Activated CD4-positive, alpha-beta T cell treated with anti-CD3 and anti-CD28 coated beads for 36 hours (primary cell): ENCODE data around the gene GPC6. TPM values are rescaled to one million over a fixed set of nuclear protein-coding genes. Genes with fewer than 3 reads are reported as not detected.
A peak's percentile ranks its signal among the peaks of the same experiment; 100 is the strongest.

Experiments used
- ATAC-seq: fragments of 200-7000 bp; cut with Tn5 transposase; one replicate; pipeline ENCODE4 v1.10.0; 2021; ENCODE audit warnings: mild to moderate bottlenecking, moderate library complexity
- CTCF ChIA-PET: fragments of 350-600 bp; sonication (Branson Sonifier 250); formaldehyde crosslinking; loops from one replicate; lab custom pipeline; 2021; ENCODE audit warnings: antibody characterized with exemption; lab: Charles Lee
- POLR2A ChIA-PET: fragments of 350-600 bp; sonication (Branson Sonifier 250); formaldehyde crosslinking; loops from one replicate; lab custom pipeline; 2021; ENCODE audit warnings: antibody characterized with exemption, inconsistent platforms; lab: Charles Lee
- DNase-seq: peaks from one replicate; pipeline ENCODE4 v3.0.0-alpha.2; 2020
- H3K27ac Mint-ChIP-seq: one replicate; pipeline ENCODE4 v1.8.0; 2021; ENCODE audit warnings: mixed read lengths
- H3K27me3 Mint-ChIP-seq: one replicate; pipeline ENCODE4 v1.8.0; 2021; ENCODE audit warnings: mixed read lengths
- H3K36me3 Mint-ChIP-seq: one replicate; pipeline ENCODE4 v1.8.0; 2021; ENCODE audit warnings: low read depth, mixed read lengths
- H3K4me1 Mint-ChIP-seq: one replicate; pipeline ENCODE4 v1.8.0; 2021; ENCODE audit warnings: mixed read lengths
- H3K4me3 Mint-ChIP-seq: one replicate; pipeline ENCODE4 v1.8.0; 2021; ENCODE audit warnings: mild to moderate bottlenecking, moderate library complexity, mixed read lengths
- H3K9me3 Mint-ChIP-seq: one replicate; pipeline ENCODE4 v1.8.0; 2021; ENCODE audit warnings: low read depth, mixed read lengths
- intact Hi-C, 2 experiments: fragments of 100-400 bp; cut with DNase I in 1 of 2; cut with micrococcal nuclease in 1 of 2; formaldehyde crosslinking; loops; one replicate each; pipeline versions ENCODE4 v1.14.2 to v1.15.1; 2022 to 2024; cut with DNase I, micrococcal nuclease
- total RNA-seq, 2 experiments: library from RNA; stranded (reverse); gene quantifications; one replicate each; pipeline ENCODE4 v1.2.3, GENCODE V29; 2021

Gene GPC6
- total RNA-seq, 2 experiments from 2014 or later = not detected

GRCh38 chr13:93280688-93281087 lies 54.1 kb downstream of the GPC6 start:
- ATAC-seq (no peak), DNase-seq (no peak)
- H3K27ac Mint-ChIP-seq = no peak overlapping the region
- intact Hi-C loops = no loop called here
- no peaks in the 10 kb centered on the region for H3K4me1 Mint-ChIP-seq
- H3K4me3 Mint-ChIP-seq = no peak overlapping the region
- H3K36me3 Mint-ChIP-seq = no peaks in the 10 kb centered on the region
- ChIA-PET POLR2A (no interaction called here), CTCF (no interaction called here)
- H3K9me3 Mint-ChIP-seq = no peaks in the 10 kb centered on the region
- no peaks in the 10 kb centered on the region for H3K27me3 Mint-ChIP-seq

DNA sequence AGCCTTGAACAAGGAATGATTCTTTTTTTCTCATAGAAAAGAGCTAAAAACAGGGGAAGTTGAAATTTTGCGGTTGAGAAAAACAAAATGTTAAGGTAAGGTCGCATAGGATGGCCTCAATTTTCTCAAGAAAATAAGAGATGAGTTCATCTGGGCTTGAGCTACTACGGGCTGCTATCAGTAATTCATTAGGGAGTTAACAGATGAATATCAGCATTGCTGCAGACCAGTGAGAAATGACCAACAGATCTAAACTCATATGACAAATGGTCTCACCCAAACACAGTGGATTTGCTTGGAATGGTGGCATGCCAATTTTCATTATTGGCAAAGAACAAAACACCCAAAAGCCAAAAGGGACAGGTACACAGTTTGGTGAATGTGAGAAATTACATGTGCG lies 56.6 kb downstream of the GPC6 start:
- ChIA-PET CTCF (no interaction called here), POLR2A (no interaction called here)
- Mint-ChIP-seq H3K27ac (no peak overlapping the region), H3K4me3 (no peak overlapping the region), H3K36me3 (no peaks in the 10 kb centered on the region), H3K27me3 (no peaks in the 10 kb centered on the region), H3K9me3 (no peaks in the 10 kb centered on the region), H3K4me1 (no peaks in the 10 kb centered on the region)
- no peak for ATAC-seq
- intact Hi-C loops = no loop called here
- DNase-seq = no peak

- Mint-ChIP-seq H3K27me3 (no peaks in the 10 kb centered on the region), H3K27ac (no peak overlapping the region), H3K4me1 (no peaks in the 10 kb centered on the region), H3K36me3 (no peaks in the 10 kb centered on the region), H3K9me3 (no peaks in the 10 kb centered on the region), H3K4me3 (no peak overlapping the region)
- DNase-seq = no peak
- CTCF ChIA-PET = no interaction called here
- POLR2A ChIA-PET = no interaction called here
- ATAC-seq = no peak
- intact Hi-C loops = no loop called here
Measured at GRCh38 chr13:93284064-93284463, 57.5 kb downstream of the GPC6 start.

DNA sequence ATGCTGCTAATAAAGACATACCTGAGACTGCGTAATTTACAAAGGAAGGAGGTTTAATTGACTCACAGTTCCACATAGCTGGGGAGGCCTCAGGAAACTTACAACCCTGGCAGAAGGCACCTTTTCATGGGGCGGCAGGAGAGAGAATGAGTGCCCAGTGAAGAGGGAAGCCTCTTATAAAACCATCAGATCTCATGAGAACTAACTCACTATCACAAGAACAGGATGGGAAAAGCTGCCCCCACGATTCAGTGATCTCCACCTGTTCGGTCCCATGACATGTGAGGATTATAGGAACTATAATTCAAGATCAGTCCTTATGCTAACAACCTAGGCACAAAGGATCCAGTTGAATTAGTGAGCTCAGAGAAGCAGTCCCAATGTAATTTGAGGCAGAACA lies 59.4 kb downstream of the GPC6 start:
- CTCF ChIA-PET = no interaction called here
- no peak overlapping the region for H3K27ac Mint-ChIP-seq

DNA sequence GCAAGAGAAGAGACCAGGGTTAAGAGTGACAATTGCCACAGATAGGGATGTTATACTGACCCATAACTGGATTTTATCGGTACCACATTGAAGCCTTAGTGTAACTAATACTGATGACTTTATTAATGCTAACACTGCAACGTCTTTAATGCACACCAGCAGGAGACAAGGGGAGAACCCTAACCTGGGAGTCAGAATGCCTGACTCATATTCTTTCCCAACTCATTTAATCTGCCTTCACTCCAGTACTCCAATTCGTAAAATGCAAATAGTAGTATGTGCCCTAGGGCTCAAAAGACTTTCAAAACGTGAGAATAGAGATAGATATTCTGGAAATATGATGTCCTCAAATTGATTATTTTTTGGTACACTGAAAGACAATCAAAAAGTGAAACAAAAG lies 62.4 kb downstream of the GPC6 start:
- Mint-ChIP-seq H3K4me1 (peaks cover 7% of the 10 kb centered on the region), H3K27me3 (no peaks in the 10 kb centered on the region), H3K4me3 (no peak overlapping the region), H3K9me3 (no peaks in the 10 kb centered on the region), H3K27ac (no peak overlapping the region), H3K36me3 (no peaks in the 10 kb centered on the region)
- intact Hi-C loops = no loop called here
- ChIA-PET CTCF (no interaction called here), POLR2A (no interaction called here)
- no peak for ATAC-seq
- DNase-seq = no peak

More for the DNA sequence above, 59.4 kb downstream of the GPC6 start:
- H3K27me3 Mint-ChIP-seq = no peaks in the 10 kb centered on the region
- H3K9me3 Mint-ChIP-seq = no peaks in the 10 kb centered on the region
- H3K36me3 Mint-ChIP-seq = no peaks in the 10 kb centered on the region
- POLR2A ChIA-PET = no interaction called here
- intact Hi-C loops = no loop called here
- H3K4me3 Mint-ChIP-seq = no peak overlapping the region
- ATAC-seq (no peak), DNase-seq (no peak)
- H3K4me1 Mint-ChIP-seq = peaks cover 7% of the 10 kb centered on the region

GRCh38 chr13:93289842-93290241 lies 63.2 kb downstream of the GPC6 start:
- H3K36me3 Mint-ChIP-seq = no peaks in the 10 kb centered on the region
- H3K9me3 Mint-ChIP-seq = no peaks in the 10 kb centered on the region
- CTCF ChIA-PET = no interaction called here
- H3K27ac Mint-ChIP-seq = no peak overlapping the region
- H3K4me3 Mint-ChIP-seq = no peak overlapping the region
- no peaks in the 10 kb centered on the region for H3K27me3 Mint-ChIP-seq
- ATAC-seq (no peak), DNase-seq (no peak)
- H3K4me1 Mint-ChIP-seq = peaks cover 7% of the 10 kb centered on the region
- intact Hi-C loops = no loop called here
- POLR2A ChIA-PET = no interaction called here

DNA sequence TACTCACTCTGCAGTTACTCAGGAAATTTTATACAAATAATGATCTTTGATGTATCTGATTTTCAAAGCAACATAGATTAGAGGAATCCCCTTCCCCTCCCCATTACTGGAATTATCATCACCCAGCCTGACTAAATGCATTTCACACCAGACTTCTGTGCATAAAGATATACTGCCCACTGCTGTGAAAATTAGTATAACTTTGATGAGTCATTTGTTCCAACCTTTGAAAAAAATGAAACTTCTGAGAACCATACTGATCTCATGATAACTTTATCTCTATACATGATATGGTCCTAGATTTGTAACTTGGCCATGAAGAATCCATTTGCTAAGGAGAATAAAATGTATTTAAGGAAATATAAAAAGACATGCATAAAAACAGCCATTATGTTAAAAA lies 63.9 kb downstream of the GPC6 start:
- Mint-ChIP-seq H3K27ac (no peak overlapping the region), H3K9me3 (no peaks in the 10 kb centered on the region), H3K27me3 (no peaks in the 10 kb centered on the region), H3K4me3 (no peak overlapping the region), H3K36me3 (no peaks in the 10 kb centered on the region), H3K4me1 (peaks cover 7% of the 10 kb centered on the region)
- ATAC-seq (peak; percentile 55), DNase-seq (no peak)
- CTCF ChIA-PET = no interaction called here
- intact Hi-C loops = no loop called here
- POLR2A ChIA-PET = no interaction called here

DNA sequence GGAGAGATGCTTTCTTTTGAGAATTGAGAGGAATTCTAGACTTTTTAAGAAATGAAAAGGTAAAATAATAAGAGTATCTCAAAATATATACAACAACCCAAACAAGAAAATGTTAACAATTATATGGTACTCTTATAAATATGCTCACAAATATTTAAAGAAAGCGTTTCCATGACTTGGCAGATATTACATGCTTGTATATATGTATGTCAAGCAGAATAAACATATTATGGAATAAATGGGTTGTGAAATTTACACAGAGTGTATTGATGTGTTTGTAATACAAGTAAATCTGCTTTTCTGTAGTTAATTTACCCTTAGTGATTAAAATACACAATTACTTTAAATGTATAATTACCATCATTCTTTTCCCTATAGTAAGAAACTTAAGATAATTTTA lies 65.8 kb downstream of the GPC6 start:
- DNase-seq = no peak
- no peaks in the 10 kb centered on the region for H3K27me3 Mint-ChIP-seq
- ChIA-PET CTCF (no interaction called here), POLR2A (no interaction called here)
- H3K4me1 Mint-ChIP-seq = peaks cover 7% of the 10 kb centered on the region
- H3K27ac Mint-ChIP-seq = no peak overlapping the region
- H3K36me3 Mint-ChIP-seq = no peaks in the 10 kb centered on the region
- no peak for ATAC-seq
- intact Hi-C loops = no loop called here
- H3K9me3 Mint-ChIP-seq = peaks cover 2% of the 10 kb centered on the region
- H3K4me3 Mint-ChIP-seq = no peak overlapping the region

DNA sequence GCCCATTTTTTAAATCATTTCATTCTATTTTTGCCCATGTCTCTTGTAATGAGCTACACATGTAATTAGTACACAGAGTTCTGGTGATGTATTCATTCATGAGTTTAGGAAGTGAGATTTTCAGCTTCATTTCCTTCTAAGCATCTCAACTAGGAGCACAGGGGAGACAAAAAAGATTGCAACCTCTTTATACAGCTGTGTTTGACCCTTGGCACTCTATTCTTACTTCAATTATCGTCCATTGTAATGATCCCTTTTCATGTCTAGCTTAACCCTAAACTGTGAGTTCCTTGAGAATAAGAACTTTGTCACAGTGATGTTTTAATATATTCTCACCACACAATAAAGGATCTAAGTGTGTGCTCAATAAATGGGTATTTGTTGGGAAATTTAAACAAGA lies 67.1 kb downstream of the GPC6 start:
- Mint-ChIP-seq H3K27me3 (no peaks in the 10 kb centered on the region), H3K4me1 (peaks cover 7% of the 10 kb centered on the region), H3K4me3 (no peak overlapping the region), H3K9me3 (peaks cover 2% of the 10 kb centered on the region), H3K36me3 (no peaks in the 10 kb centered on the region), H3K27ac (no peak overlapping the region)
- intact Hi-C loops = no loop called here
- ChIA-PET CTCF (no interaction called here), POLR2A (no interaction called here)
- DNase-seq (no peak), ATAC-seq (no peak)

DNA sequence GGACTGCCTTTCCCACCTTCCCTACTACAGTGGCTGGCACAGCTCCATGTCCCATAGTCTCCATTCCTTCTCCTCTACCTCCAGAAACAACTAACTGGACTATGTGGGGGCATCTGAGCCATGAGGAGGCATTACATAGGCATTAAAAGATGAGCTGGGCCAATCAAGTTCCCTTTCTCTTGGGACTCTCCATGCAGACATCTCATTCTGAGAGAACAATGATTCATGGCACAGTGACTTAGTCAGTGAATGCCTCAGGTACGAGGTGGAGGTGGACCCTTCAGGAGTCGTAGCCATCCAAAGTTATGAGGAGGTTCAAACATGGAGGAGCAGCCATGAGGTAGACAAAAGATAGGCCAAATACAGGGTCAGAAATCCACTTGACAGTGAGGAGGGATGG lies 70.0 kb downstream of the GPC6 start:
- Mint-ChIP-seq H3K36me3 (no peaks in the 10 kb centered on the region), H3K4me1 (no peaks in the 10 kb centered on the region), H3K27me3 (no peaks in the 10 kb centered on the region), H3K4me3 (no peak overlapping the region), H3K9me3 (peaks cover 2% of the 10 kb centered on the region), H3K27ac (no peak overlapping the region)
- no peak for DNase-seq
- CTCF ChIA-PET = interaction anchor here (0.6 kb wide), 1 partner anchor 833 kb away, joined by 3 read pairs; no protein-coding TSS in a partner anchor
- ATAC-seq = no peak
- POLR2A ChIA-PET = no interaction called here
- intact Hi-C loops = no loop called here

GRCh38 chr13:93298713-93299112 lies 72.1 kb downstream of the GPC6 start:
- Mint-ChIP-seq H3K4me3 (no peak overlapping the region), H3K9me3 (peaks cover 2% of the 10 kb centered on the region), H3K27me3 (no peaks in the 10 kb centered on the region), H3K27ac (no peak overlapping the region), H3K36me3 (no peaks in the 10 kb centered on the region), H3K4me1 (no peaks in the 10 kb centered on the region)
- no peak for ATAC-seq
- ChIA-PET POLR2A (no interaction called here), CTCF (no interaction called here)
- intact Hi-C loops = no loop called here
- DNase-seq = no peak

DNA sequence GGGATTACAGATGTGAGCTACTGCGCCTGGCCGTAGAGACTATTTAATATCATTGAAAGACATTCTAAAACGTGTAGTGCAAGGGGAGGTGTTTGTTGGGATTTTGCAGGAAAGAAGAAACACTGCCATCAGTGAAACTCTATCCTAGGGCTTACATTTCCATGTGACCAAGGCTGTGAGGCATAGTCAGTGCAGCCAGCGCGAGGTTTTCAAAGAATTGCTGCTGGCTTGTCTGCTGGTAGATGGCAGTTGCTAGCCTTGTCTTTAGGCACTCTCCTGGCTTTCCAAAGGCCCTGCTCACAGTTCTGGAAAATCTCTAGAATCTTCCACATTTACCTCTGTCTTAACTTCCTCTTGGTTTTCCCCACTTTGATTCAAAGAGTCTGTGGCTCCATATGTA lies 77.5 kb downstream of the GPC6 start:
- Mint-ChIP-seq H3K27ac (no peak overlapping the region), H3K36me3 (no peaks in the 10 kb centered on the region), H3K4me3 (no peak overlapping the region), H3K9me3 (no peaks in the 10 kb centered on the region), H3K27me3 (no peaks in the 10 kb centered on the region), H3K4me1 (no peaks in the 10 kb centered on the region)
- ChIA-PET POLR2A (no interaction called here), CTCF (no interaction called here)
- no peak for ATAC-seq
- intact Hi-C loops = no loop called here
- DNase-seq = no peak
